Stimulated activated CD8-positive, alpha-beta memory T cell treated with anti-CD3 and anti-CD28 coated beads, Interleukin-2, amount 100 ng/mL, for 48 hours (primary cell): ENCODE results near the gene CIROP.
"Not testable (repeated sequence)": the region's sequence is repeated elsewhere in the genome, so short reads cannot be mapped to it uniquely, and the experiment has no call there.

Source experiments
- DNase-seq, 2 donors: peaks; one replicate each; pipeline ENCODE4 v3.0.0-alpha.2; 2020; ENCODE audit warnings: low read depth in 2 of 2

The CIROP gene

DNA sequence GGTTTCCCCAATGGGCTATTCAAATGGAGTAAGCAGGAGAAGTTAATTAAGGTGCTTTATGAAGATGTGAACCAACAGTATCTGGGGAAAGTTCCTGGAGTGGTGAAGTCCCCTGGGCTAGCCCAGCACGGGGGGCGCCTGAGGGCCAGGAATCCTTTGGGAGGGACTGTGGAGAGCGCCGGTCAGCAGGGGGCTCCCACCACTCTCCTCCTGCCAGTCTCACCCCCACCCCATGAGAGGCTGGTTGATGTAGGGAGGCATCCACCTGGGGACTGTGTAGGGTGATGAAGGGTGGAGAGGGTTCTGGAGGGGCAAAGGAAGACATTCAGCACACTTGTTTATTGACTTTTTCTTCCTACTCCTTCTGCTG is 9.9 kb upstream of the CIROP start:
- DNase-seq = no peak

DNA sequence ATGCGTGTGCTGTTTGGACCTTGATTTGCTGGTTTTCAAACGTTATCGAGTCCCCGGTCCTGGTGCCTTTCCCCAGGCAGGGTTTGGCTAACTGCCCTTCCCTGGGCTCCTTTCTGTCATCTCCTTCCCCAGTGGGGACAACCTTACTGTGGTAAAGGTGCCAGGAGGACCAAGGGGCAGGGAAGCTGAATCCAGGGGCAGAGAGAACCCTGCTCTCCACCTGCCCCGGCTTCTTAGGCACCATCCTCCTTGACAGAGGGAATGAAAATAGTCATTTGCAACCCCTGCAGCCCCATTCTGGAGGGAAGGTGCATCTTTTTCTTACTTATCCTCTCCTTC is 9.3 kb upstream of the CIROP start:
- no peak for DNase-seq

DNA sequence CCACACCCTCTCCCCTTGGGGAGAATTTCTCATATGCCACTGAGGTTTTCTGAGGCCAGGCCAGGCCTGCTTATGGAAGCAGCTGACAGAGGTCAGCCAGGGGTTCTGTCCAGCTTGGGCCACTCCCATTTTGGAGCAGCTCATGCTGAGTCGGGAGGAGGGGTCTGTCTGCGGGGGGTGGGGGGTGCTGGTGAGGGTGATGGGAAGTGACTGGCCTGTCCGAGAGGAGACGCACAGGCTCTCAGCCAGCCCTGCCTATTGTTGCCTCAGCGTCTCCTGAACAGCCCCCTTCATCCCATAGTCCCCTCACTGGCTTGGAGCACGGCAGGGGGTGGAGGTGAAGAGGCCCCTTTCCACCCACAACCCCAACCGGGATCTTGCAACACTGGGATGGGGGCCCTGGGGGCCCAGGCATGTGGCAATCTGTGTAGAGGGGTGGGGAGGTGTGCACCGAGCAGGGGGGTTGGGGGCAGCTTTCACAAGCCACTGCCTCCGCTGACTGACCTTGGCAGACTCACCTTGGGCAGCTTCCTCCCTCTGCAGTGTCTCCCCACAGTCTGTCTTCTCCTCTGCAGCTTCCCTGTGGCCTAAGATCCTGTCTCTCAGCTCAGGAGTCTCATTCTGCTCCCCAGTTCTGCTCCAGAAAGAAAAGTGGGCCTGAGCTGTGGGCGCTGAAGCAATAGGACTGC is 8.8 kb upstream of the CIROP start:
- DNase-seq = no peak

DNA sequence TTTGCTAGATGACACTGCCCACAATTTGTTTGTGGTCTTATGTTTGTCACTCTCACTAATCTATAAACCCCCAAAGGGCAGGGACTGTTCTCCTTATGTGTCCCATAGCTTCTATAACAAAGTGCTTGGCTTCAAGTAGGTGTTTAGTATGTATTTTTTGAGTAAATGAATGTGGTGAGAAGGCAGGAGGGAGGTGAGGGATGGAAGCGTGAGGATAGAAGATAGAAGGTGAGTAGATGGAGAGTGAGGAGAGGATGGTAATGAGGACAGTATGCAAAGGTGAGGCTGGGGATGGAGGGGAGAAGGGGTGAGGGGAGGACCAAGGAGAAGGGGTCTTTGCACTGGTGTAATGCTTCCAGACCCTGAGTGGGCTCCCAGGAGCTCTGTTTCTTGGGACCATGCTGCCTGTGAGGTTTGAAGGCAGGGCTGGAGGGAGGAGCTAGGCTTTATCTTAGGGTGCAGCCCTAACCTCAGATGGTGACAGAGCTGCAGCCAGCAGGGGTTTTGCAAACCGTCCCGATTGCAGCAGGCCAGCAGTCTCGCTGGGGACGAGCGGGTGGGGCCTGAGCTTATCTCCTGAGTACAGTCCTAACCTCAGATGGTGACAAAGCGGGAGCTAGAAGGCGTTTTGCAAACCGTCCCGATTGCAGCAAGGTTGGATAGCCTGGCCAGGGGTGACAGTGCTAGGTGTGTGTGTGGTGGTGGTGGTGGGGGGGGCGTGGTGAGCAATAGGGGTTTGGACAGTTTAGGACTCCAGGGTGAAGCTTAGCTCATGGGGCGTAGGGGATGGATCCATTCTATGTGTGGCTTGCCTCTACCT is 7.8 kb upstream of the CIROP start:
- DNase-seq = no peak

DNA sequence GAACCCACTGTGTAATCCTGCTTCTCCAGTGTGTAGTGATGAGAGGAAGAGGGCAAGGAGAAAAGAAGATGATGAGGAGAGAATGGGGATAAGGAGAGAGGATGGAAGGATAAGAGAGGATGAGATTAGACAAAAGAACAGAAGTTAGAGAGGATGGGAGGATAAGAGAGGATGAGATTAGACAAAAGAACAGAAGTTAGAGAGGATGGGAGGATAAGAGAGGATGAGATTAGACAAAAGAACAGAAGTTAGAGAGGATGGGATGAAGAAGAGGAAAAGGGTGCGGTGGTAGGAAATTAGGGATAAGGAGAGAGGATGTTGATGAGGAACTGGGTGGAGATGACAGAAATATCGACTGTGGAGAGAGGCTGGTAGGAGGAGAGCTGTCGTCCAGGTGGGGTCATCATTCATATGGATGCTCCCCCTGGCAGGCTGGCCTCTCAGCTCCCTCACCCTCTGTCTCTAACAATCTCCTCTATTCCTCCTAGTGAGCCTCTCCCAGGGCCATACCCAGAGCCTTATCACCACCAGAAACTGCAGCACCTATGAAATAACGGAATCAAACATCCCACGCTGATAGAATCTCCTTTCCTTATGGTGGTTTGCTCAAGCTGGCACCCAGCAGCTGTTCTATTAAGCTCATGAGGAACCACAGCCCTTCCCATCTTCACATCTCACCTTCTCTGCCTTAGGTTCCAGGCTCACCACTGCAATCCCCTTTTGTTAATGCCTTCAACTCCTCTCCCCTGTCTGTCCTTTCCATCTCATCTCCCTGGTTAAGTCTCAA is 6.0 kb upstream of the CIROP start:
- DNase-seq = no peak

DNA sequence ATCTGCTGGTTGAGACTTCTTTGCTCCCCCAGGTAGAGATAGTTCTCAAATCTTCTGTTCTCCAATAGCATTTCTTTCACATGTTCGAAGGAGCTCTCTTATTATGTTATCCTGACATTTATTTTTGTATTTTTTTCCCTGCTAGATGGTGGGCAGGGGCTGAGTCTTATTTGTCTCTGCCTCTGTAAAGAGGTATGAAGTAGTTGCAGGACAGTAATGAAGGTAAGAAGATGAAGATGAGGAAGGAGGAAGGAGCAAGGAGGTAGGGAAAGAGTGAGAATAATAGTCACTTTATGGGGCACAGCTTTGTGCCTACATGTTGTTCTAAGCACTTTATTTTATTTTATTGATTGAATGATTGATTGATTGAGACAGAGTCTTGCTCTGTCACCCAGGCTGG is 5.0 kb upstream of the CIROP start:
- DNase-seq = no peak

DNA sequence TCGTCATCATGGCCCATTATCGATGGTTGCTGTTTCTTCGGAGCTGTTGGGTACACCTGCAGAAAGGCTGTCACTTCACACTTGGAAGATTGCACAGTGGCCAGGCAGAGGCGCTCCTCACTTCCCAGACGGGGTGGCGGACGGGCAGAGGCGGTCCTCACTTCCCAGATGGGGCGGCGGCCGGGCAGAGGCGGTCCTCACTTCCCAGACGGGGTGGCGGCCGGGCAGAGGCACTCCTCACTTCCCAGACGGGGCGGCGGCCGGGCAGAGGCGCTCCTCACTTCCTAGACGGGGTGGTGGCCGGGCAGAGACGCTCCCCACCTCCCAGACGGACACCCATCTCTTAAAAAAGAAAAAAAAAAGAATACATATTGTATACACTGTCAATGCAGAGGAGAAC is 3.4 kb upstream of the CIROP start:
- DNase-seq = not testable (repeated sequence)

DNA sequence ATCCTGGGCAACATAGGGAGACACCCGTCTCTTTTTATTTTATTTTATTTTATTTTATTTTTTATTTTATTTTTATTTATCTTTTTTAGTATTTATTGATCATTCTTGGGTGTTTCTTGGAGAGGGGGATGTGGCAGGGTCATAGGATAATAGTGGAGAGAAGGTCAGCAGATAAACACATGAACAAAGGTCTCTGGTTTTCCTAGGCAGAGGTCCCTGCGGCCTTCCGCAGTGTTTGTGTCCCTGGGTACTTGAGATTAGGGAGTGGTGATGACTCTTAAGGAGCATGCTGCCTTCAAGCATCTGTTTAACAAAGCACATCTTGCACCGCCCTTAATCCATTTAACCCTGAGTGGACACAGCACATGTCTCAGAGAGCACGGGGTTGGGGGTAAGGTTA is 2.8 kb upstream of the CIROP start:
- not testable (repeated sequence) for DNase-seq

DNA sequence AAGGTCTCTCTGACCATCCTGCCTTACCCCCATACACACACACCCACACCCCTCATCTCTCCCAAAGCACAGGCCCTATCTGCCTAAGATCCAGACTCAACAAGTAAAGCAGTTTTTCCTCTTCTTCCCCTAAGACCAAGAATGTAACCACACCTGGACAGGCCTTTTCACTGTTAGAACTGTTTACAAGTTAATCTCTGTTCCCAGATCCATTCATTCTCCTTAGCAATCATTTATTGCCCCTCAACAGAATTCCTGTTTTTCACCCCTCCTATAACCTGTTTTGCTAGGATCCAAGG is 1.9 kb upstream of the CIROP start:
- DNase-seq = no peak

DNA sequence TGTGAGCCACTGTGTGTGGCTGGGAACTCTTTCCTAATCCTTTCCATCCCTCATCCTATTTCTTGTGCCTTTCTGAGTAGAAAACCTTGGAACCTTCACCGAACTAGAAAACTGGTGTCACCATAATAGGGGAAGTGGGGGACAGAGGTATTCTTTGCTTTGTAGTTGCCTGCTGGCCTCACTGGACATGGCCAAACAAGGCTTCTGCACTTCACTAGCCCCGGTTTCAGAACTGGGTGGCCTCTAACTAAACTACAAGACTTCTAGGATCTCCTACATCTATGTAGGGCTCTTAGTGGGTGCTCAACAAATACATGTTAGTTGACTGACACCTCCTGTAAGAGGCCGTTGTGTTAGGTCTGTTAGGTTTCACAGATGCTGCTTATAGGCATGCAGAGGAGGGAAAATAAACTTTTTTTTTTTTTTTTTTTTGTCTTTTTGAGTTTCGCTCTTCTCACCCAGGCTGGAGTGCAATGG is 597 bp upstream of the CIROP start:
- no peak for DNase-seq

DNA sequence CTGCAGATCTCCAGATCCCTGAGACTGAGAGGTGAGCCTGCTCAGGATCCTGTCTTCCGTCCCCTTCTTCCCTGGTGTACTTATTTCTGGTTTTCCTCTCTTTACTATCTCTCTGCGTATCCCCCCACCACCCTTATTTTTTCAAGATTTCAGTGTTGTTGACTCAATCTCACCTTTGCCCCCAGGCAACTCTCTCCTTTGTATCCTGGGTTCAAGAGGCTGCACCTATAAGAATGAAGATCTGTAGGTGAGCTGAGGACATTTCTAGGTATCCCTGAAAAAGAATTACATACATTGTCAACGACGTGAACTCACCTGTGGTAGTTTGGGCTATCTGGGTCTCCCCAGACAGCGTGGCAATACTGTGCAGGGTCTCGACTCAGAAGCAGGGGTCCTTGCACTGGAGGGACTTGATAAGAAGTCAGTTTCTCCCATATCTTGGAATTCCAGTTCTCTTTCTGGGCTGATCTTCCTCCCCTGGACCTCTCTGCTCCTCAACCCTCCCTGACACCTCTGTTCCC is 659 bp downstream of the CIROP start:
- no peak for DNase-seq

DNA sequence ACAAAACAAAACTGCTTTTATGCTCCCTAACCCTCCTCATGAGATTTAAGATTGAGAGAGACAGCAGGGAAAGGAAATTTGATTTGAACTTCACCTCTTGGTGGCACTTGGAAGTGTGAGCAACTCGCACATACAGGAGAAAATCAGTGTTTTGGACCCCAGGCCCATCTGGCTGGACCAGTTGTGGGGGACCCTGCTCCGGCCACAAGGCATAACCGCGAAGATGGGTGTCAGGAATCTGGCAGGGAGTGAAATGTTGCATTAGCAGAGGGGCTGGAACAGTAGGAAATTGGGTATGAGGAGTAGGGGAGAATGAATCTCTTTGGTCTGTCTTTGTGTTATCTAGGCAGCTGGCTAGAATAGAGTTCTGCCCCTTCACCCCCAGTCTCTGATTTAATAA is 1.2 kb downstream of the CIROP start:
- no peak for DNase-seq

DNA sequence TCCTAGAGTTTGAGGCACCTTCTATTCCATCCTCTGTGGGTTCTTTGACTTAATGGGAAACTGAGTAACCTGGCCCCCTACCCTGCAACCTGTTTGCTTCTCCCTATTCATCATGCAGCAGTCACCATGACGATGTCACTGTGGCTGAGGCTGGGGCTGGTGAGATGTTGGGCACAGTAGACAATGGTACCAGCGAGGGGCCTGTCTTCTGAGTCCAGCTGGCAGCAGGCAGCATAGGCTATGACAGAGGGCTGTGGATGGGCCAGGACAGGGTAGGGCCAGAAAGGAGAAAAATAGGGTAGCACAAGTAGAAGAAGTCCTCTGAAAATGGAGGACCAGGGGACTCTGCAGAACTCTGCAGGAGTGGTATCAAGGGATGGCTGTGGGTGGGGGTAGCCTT is 2.0 kb downstream of the CIROP start:
- DNase-seq = no peak

DNA sequence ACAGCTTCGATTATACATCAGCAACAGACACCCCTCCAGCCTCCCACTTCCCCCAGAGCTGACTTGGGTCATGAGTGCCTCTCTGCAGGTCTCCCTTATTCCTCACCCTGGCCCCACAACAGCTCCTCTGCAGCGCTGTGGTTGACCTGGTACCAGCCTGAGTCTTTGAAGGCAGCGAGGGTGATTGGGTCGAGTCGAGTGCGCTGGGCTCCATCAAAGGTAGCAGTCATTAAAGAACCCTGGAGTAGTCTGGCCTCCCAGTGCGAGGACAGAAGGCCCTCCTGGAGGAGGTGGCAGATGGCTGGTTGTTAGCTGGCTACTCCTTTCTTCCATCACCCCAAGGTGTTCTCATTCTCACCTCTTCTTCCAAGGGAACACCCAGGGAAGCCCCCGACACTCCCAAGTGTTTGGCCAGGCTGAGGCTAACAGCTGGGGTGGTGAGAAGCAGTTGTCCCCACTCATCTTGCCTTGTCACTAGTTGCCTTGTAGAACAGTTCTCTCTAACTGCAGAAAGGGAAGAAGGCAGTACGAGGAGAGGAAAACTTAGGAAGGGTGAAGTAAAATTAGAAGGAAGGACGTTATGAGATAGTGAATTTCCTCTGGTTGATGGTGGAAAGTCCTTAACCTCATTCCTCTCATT is 2.7 kb downstream of the CIROP start:
- DNase-seq = no peak

DNA sequence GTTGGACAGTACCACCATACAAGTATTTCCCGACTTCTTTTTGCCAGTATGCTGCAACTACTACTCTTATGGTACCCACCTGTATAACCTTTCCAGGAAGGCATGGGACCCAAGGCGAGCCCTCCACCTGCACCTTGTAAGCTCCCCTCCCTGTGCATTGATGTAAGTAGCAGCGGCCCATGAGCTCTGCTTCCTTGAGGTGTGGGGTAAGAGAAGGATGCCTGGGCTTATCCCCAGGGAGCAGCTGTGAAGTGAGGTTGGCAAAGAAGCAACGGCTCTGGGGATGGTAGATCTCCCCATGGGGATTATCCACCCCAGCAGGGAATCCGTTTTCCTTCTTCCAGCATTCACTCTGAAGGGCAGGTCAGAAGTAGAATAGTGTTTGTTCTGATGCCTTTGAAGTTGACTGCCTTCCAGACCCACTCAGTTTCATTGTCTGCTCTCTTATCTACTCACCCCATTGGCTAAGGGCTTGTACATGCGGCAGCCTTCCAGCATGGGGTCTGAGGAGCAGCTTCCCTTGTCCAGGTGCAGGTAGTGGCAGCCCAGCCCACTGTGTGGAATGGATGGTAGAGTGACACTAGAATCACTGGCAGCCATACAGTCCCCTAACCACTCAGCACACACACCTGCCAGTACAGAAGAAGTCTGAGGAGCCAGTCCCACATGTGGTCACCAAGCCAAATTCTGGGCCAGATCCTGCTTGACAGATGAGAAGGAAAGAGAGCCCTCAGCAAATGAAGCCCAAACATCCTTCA is 3.4 kb downstream of the CIROP start:
- no peak for DNase-seq

DNA sequence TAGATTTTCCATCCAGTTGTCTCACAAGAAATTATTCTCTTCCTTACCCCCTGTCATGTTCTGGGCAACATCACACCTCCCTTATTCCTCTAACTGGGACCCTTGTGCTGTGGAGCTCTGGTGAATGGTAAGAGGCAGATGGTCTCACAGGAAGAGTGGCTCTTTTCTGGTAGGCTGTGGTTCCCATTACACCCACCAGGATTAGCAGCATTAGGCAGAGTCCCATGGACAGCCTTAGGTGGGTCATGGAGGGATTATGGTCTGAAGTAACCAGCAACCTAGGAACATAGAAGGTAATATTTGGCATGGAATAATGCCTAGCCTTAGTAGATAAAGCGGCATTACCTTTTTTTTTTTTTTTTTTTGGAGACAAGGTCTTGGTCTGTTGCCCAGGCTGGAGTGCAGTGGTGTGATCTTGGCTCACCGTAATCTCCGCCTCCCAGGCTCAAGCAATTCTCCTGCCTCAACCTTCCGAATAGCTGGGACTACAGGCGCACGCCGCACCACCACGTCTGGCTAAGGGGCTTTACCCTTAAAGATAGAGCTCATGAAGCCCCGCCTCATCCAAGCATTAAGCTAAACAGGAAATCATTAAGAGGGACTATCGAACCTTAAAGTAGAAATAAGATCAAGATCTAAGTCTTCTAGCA is 5.5 kb downstream of the CIROP start:
- no peak for DNase-seq

DNA sequence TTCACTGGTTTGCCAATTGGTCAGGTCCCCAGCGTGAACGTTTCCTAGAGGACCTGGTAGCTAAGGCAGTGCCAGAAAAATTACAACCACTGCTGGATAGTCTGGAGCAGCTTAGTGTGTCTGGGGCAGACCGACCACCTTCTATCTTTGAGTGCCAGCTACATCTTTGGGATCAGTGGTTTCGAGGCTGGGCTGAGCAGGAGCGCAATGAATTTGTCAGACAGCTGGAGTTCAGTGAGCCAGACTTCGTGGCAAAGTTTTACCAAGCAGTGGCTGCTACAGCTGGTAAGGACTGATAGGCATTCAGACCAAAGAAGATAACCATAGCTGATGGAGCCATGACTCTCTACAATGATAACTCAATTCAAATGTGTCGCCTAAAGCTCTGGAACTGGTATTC is 7.0 kb downstream of the CIROP start:
- DNase-seq = no peak

DNA sequence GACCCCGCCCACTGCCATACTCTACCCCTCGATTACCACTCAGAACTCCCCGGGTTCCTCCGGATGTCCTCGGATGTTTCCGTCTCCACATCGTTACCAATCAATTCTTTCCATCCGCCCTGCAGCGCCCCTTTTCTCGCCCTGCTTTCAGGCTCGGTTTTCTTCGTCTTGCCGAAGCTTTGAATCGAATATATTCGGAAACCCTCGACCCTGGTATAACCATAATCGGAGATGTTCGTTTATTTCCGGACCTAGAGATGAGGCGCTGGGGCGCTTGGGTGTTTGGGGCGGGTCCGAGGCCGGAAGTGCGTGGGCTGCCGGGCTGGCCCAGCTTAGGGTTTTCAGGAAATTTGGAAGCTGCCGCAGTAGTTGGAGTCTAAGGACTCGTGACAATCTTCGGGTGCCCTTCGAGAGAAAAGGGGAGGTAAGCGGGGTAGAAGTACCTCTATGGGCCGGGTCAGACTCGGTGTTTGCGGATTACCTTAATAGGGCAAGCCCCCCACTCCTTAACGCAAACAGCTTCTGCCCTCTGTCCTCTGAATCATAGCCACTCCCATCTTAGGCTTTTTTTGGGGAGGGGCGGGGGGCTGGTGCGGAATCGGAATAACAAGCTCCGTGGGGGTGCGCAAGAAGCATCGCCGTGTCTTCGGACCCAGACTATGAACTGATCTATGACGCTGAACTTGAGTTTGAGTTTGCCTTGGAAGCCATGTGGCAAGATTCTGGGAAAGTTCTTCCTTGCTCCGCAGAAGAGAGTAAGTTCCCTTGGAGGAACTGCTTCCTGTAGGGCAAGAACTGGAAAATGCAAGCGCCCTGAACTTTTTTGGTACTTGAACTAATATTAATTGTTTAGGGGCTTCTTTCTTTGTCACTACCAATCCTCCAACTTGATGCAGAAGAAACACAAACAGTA is 9.3 kb downstream of the CIROP start, which contains the start of gene C14orf119:
C14orf119 (plus strand) TSS at position 310 of the 913 bp plus-strand sequence. CDS start 2,154 bp downstream, outside the sequence.
- peak; percentile 96 to 99 for DNase-seq

DNA sequence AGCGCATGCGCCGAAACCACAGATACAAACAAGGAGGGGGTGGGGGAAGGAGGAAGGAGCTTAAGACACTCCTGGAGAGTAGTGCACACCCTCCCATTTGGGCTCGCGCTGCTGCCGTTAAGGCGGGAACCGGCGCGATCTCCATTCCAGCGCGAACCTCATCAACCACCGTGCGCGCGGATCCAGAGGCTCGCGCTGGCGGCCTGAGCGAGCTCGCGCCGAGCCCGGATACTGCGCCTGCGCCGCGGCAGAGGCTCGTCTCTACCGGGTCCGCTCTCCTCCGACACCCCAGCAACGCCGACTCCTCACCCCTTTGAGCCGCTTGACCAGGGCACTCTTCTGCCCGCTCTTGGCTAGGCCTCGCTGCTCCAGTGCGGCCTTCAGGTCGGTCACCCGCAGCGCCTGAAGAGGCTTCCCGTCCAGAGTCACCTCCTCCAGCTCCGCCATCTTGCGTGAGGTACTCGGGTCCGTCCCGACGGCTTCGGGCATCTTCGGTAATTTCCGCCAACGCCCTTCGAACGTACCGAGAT is 10.1 kb downstream of the CIROP start, which contains the start of gene ACIN1:
ACIN1 (minus strand) TSS at position 471 of the 530 bp plus-strand sequence; CDS start at position 447, 24 bp downstream.
- peak; percentile 59 to 62 for DNase-seq
